Testis (tissue), 3 donors: Measurements from ENCODE around the gene ACSL4. TPM values are rescaled to one million over a fixed set of nuclear protein-coding genes. Genes with fewer than 3 reads are reported as not detected.
A peak's percentile ranks its signal among the peaks of the same experiment; 100 is the strongest.

Experiments
- DNase-seq: peaks from one replicate; pipeline ENCODE4 v3.0.0-alpha.2; 2019
- H3K27ac ChIP-seq, 2 donors: fragments of 200-600 bp; sonication (generic); one replicate each; pipeline ENCODE4 v1.5.1; 2019
- H3K27me3 ChIP-seq: fragments of 200-600 bp; sonication (generic); one replicate; pipeline ENCODE4 v1.5.1; 2019
- H3K36me3 ChIP-seq: fragments of 200-600 bp; sonication (generic); one replicate; pipeline ENCODE4 v1.5.1; 2017; ENCODE audit warnings: low read depth; ENCODE audit errors: missing control alignments
- H3K4me1 ChIP-seq: fragments of 200-600 bp; sonication (generic); one replicate; pipeline ENCODE4 v1.5.1; 2019
- H3K4me3 ChIP-seq, 2 donors: fragments of 200-600 bp; sonication (generic); one replicate each; pipeline ENCODE4 v1.5.1; 2017 to 2019
- H3K9me3 ChIP-seq: fragments of 200-600 bp; sonication (generic); one replicate; pipeline ENCODE4 v1.5.1; 2017
- CTCF ChIP-seq, 3 experiments: fragments of 450-650 bp in 2 of 3; fragments of 200-600 bp in 1 of 3; sonication (generic) in 1 of 3; IDR thresholded peaks; one replicate each; pipeline ENCODE4 v1.5.1; 2016 to 2019; ENCODE audit warnings: antibody characterized with exemption in 3 of 3, mild to moderate bottlenecking in 2 of 3, moderate library complexity in 1 of 3
- POLR2A ChIP-seq: fragments of 450-650 bp; IDR thresholded peaks from one replicate; pipeline ENCODE4 v1.6.1; 2017; ENCODE audit warnings: antibody characterized with exemption, mild to moderate bottlenecking, moderate library complexity
- WGBS, 2 donors: methylation state at CpG; one replicate each; pipeline ENCODE4 v1.1.5; 2018; 5-methylcytosine and 5-hydroxymethylcytosine counted together
- intact Hi-C: fragments of 100-400 bp; cut with DNase I; formaldehyde crosslinking; loops from one replicate; pipeline ENCODE4 v1.15.1; 2023; ENCODE audit warnings: low total_unique reads
- polyA plus RNA-seq: library from polyadenylated mRNA; stranded (reverse); fragments of 350-450 nt; fragmentation: Illumina TruSeq; extraction: RNeasy Lipid Tissue Mini Kit (QIAGEN cat#74804); gene quantifications from one replicate; pipeline ENCODE4 v1.2.3, GENCODE V29; 2014; ENCODE audit warnings: low read depth, low replicate concordance; ENCODE audit not compliant: insufficient read depth
- total RNA-seq, 2 donors: library from RNA; depleted of rRNA; stranded (reverse); fragments of >200 nt; gene quantifications; one replicate each; pipeline ENCODE4 v1.2.3, GENCODE V29; 2016

The ACSL4 gene
- total and polyA plus RNA-seq, 3 donors from 2014 or later, result 40.4 to 136 (median 108) TPM

- H3K4me1 ChIP-seq, result no peaks in the 10 kb centered on the region
- intact Hi-C loops, result no loop called here
- no peaks in the 10 kb centered on the region for H3K9me3 ChIP-seq
- H3K4me3 ChIP-seq, result peak within 1 kb of the TSS in 1 of 2 donors; percentile 26
- no peaks in the 10 kb centered on the region for H3K36me3 ChIP-seq
- WGBS, 2 donors, result 26 to 94% methylated on average over 3 to 30 of the region's 79 CpGs
- H3K27me3 ChIP-seq, result no peaks in the 10 kb centered on the region
- H3K27ac ChIP-seq, result no peak within 1 kb of the TSS
- TF ChIP-seq CTCF (IDR thresholded peaks at IDR 0.05) (no peak), POLR2A (no peak)
- DNase-seq, result no peak
Observed at GRCh38 chrX:109624641-109625616, 108.1 kb downstream of the ACSL4 start, which contains the start of gene KCNE5. KCNE5 (minus strand) TSS chrX:109625172; CDS start chrX:109625020, 152 bp downstream.

GRCh38 chrX:109623997-109624396, 109.1 kb downstream of the ACSL4 start:
- intact Hi-C loops, result no loop called here
- Histone ChIP-seq H3K4me1 (no peaks in the 10 kb centered on the region), H3K27me3 (no peaks in the 10 kb centered on the region), H3K9me3 (no peaks in the 10 kb centered on the region), H3K4me3 (no peak overlapping the region), H3K36me3 (no peaks in the 10 kb centered on the region), H3K27ac (no peak overlapping the region)
- 40 to 62% methylated on average over 5 to 8 of the region's 8 CpGs for WGBS, 2 donors
- DNase-seq, result no peak
- TF ChIP-seq POLR2A, result no peak
- no peak for TF ChIP-seq CTCF (IDR thresholded peaks at IDR 0.05)

GRCh38 chrX:109622270-109622669, 110.8 kb downstream of the ACSL4 start:
- H3K9me3 ChIP-seq, result no peaks in the 10 kb centered on the region
- no peaks in the 10 kb centered on the region for H3K27me3 ChIP-seq
- no peak for DNase-seq
- intact Hi-C loops, result no loop called here
- WGBS, 2 donors, result 75 to 76% methylated on average over 4 of the region's 4 CpGs
- no peaks in the 10 kb centered on the region for H3K36me3 ChIP-seq
- TF ChIP-seq CTCF (IDR thresholded peaks at IDR 0.05) (no peak), POLR2A (no peak)
- H3K4me1 ChIP-seq, result no peaks in the 10 kb centered on the region
- no peak overlapping the region for H3K27ac ChIP-seq
- no peak overlapping the region for H3K4me3 ChIP-seq

GRCh38 chrX:109619771-109620170, 113.3 kb downstream of the ACSL4 start:
- no peaks in the 10 kb centered on the region for H3K36me3 ChIP-seq
- TF ChIP-seq CTCF (IDR thresholded peaks at IDR 0.05) (no peak), POLR2A (no peak)
- no peaks in the 10 kb centered on the region for H3K9me3 ChIP-seq
- no peak for DNase-seq
- intact Hi-C loops, result no loop called here
- no peak overlapping the region for H3K27ac ChIP-seq
- H3K27me3 ChIP-seq, result no peaks in the 10 kb centered on the region
- H3K4me1 ChIP-seq, result no peaks in the 10 kb centered on the region
- no peak overlapping the region for H3K4me3 ChIP-seq
- 87 to 93% methylated on average over 3 of the region's 3 CpGs for WGBS, 2 donors
